GM18499 (cell line): ENCODE results near the gene KRT39.

Experiments
- ATAC-seq: cut with Tn5 transposase; IDR thresholded peaks from one replicate; pipeline ENCODE4 v1.9.1; 2021; ENCODE audit warnings: moderate number of reproducible peaks; ENCODE audit not compliant: insufficient read depth, unreplicated experiment

KRT39 gene

DNA sequence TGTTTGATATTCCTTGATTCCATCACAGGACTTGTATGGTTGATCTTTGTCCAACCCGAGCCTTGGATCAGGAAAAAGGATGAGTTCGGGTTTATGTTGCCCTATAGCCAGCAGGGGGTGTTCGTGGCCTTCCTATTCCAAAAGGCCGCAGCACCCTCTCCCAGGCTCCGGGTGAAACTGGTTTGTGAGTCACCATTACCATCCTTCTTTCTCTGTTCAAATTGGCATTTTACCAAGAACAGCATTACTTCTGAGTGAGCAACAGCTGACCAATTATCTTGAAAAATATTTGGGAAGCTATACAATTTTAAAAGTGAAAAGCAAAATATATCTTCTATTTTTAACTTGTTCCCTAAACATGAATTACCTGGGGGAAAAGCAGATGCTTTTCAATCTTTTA, 57.4 kb downstream of the KRT39 start:
- ATAC-seq: no peak
